Measurements from ENCODE around the gene HIPK1.

Gene HIPK1

DNA sequence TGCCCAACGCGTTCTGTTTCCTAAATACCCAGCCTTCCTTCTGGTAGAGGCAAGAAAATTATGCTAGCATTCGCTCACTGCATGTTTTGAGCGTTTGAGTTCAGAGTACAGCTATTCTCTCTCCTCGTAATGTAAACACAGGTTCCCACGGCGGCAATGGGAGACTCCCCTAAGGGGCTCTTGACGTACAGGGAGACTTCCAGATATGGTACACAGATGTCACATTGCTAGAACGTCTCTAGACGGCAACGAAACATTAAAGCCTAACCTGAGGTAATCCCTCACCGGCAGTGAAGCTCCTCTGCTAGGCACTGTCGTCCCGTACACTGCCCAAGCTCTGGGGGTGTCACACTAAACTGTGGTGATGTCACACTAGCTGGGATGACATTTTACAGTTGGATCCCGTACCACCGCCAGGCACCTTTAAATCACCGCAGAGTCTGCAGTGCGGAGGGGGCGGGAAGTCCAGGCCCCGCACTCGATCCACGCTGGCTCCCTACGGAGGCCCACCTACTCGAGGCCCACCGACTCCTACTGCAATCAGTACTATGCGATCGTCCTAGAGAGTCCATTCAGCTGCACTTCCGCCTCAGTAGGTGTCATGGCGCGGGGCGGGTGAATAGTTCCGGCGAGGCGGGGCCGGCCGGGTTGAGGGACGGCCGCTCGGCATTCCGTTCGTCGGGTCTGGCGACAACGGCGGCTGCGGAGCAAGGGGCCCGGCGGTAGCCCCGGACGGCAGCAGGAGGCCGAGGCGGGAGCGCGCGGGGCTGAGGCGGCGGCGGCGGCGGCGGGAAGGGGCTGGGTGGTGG, at the start of gene HIPK1:
TSS of gene HIPK1 (plus strand) at position 384 of the 809 bp plus-strand sequence.
- peak; percentile 36 for FAIRE-seq

DNA sequence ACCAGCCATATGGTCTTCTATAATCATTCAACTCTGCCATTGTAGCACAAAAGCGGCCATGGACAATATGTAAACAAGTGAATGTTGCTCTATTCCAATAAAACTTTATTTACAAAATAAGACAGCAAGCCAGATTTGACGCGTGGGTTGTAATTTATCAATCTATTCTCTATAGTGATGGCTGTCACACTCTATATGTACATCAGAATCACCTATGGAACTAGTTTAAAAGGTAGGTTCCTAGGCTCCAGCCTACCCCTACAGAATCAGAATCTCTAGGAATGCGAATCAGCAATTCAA, 49.4 kb upstream of the HIPK1 start:
- FAIRE-seq (no peak), DNase-seq (ENCODE audit: insufficient read length, low spot score) (no peak)
- no peak for TF ChIP-seq POLR2A (IDR thresholded peaks at IDR 0.05; ENCODE audit: low read depth, low read length)

More for the DNA sequence above, at the start of gene HIPK1:
- TF ChIP-seq POLR2A (IDR thresholded peaks at IDR 0.05; ENCODE audit: low read depth, low read length), result peak; percentile 70
- DNase-seq (ENCODE audit: insufficient read length, low spot score), result peak; percentile 69

DNA sequence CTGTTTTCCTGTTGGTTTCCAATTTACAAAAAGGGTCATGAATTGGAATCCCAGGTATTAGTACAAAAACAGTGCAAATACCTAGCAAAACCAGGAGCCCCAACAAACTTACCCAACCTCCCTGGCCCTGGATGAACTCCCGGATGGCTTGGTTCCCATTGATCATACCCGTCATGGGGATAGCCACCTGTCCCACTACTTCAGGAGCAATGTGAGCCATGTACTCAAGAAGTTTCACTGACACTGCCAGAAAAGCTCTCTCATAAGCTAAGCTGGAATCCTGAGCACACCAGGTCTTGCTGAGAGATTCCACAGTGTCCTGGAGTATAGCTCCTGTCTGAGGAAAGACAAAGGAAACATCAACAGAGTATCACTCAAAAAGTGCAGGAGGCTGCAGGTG, 47.5 kb upstream of the HIPK1 start:
- FAIRE-seq, result no peak
- no peak for DNase-seq (ENCODE audit: insufficient read length, low spot score)
- no peak for TF ChIP-seq POLR2A (IDR thresholded peaks at IDR 0.05; ENCODE audit: low read depth, low read length)

DNA sequence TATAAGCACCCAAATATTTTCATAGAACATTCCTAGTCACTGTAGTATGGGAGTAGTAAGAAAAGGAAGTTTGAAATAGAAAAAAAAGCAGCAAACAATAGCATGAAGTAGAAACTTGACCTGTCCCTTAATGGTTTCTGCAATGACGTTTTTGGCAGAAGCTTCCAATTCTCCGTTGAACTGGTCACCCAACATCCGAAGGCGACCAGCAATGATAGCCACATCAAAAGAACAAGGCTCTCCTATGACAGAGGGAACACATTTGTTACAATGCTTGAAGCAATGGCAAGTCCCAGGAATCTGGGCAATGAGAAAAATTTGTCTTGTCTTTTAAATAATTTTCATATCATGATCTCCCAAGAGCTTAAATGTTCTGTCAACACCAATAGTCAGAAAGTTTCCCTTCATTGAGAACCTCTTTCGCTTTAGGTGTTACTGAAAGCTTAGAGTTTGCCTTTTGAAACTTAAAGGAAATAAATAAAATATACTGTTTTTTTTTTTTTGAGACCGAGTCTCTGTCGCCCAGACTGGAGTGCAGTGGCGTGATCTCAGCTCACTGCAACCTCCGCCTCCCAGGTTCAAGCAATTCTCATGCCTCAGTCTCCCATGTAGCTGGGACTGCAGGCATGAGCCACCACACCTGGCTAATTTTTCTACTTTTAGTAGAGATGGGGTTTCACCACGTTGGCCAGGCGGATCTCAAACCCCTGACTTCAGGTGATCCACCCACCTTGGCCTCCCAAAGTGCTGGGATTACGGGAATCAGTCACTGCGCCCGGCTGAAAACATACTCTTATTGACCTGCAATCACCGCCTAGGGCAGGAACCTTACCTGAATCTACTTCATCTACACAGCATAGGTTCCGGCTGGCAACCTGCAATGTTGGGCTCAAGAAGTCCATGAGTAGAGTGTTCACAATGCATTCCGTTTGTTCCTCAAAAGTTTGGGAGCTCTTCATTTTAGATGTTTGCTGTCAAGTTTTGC, 42.4 kb upstream of the HIPK1 start:
- no peak for TF ChIP-seq POLR2A (IDR thresholded peaks at IDR 0.05; ENCODE audit: low read depth, low read length)
- FAIRE-seq (no peak), DNase-seq (ENCODE audit: insufficient read length, low spot score) (no peak)

DNA sequence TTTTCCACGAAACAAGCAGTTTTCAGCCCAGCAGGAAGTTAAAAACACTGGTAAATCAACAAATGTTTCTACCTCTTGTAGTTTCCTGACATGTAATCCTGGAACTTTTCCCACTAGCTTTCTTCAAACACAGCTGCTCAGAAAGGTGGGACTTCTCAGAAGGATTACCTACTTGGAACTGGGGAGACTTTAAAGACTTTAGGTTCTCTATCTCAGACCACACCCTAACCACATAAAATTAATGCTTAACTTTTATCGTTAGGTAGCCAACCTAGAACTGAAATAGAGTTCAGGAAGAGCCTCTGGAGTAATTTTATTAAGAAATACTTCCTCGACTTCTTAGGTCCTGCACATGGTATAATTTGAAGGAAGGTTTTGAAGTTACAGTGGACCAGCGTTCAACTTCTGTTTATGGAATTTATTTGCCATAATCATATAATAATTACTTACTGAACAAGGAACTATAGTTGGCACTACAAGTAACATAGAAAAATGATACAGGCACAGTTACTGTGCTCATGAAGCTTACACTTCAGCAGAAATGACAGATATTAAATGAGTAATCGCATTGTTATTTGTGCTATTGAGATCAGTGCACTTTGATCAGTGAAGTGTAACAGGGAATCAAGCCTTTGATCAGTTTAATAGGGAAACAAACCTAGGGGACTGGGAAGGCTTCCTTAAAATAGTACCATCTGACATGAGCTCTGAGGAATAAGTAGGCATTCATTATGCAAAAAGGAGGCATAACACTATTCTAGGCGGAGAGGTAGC, 41.5 kb upstream of the HIPK1 start, which contains the start of gene BCL2L15:
TSS of gene BCL2L15 (minus strand) at position 180 of the 774 bp plus-strand sequence. CDS start 206 bp downstream, outside the sequence.
- no peak for FAIRE-seq
- no peak for DNase-seq (ENCODE audit: insufficient read length, low spot score)
- TF ChIP-seq POLR2A (IDR thresholded peaks at IDR 0.05; ENCODE audit: low read depth, low read length), result no peak

DNA sequence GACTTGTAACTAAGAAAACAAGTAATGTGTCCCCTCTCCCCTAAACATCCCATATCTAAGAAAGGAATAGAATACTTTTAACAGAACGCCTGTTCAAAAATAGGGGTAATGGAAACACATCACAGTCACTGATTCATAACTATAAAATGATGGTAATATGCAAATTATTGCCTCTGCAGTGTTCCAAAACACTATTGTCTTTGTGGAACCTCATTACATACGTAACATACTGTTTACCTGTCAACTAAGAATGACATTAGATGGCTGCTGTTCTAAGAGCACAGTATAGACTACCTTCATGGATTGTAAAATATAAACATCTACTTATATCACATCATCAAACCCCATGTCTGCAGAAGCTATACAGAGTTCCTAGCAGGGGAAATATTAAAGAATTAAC, 38.3 kb upstream of the HIPK1 start:
- DNase-seq (ENCODE audit: insufficient read length, low spot score) (no peak), FAIRE-seq (no peak)
- TF ChIP-seq POLR2A (IDR thresholded peaks at IDR 0.05; ENCODE audit: low read depth, low read length), result no peak

DNA sequence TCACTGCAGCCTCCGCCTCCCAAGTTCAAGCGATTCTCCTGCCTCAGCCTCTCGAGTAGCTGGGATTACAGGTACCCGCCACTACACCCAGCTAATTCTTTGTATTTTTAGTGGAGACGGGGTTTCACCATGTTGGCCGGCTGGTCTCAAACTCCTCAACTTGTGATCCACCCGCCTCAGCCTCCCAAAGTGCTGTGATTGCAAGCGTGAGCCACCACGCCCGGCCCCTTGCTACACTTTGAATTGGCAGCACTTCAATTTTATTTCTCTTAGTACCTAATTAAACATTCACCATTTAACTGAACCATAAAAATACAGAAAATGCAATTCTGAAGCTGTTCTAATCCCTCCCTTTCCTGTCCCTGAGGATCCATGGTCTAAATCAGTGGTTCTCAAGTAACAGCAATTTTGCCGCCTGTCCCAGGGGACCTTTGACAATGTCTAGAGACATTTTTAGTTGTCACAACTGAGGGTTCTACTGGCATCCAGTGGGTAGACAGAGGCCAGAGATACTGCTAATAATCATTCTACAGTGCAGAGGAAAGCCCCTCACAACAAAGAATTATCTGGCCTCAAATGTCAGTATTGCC, 37.4 kb upstream of the HIPK1 start:
- DNase-seq (ENCODE audit: insufficient read length, low spot score), result no peak
- TF ChIP-seq POLR2A (IDR thresholded peaks at IDR 0.05; ENCODE audit: low read depth, low read length), result no peak
- no peak for FAIRE-seq

DNA sequence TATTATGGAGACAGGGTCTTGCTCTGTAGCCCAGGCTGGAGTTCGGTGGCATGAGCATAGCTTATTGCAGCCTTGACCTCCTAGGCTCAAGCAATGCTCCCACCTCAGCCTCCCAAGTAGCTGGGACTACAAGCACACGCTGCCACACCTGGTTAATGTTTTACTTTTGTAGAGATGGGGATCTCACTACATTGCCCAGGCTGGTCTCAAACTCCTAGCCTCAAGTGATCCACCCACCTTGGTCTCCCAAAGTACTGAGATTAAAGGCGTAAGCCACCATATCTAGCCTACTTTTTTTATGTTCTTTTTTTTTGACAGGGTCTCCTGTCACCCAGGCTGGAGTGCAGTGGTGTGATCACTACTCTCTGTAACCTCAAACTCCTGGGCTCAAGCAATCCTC, 35.9 kb upstream of the HIPK1 start:
- no peak for FAIRE-seq
- DNase-seq (ENCODE audit: insufficient read length, low spot score), result no peak
- TF ChIP-seq POLR2A (IDR thresholded peaks at IDR 0.05; ENCODE audit: low read depth, low read length), result no peak

DNA sequence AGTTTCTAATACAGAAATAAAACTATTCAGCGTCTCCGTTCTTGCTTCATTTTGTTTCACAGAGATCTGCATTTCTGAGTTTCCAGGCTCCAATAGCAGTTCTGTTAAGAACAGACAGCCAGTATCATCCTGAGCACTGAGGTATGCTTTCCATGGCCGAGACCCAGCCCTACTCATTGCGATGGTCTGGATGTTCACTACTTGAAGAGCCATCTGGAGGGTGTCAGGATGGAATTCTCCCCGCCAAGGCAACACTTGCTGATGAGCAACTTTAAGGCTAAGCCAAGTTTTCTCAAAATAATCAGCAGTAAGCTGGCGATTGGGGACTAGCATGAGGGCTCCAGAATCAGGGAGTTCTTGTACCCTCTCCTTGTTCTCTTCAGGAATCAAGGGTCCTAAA, 34.0 kb upstream of the HIPK1 start:
- TF ChIP-seq POLR2A (IDR thresholded peaks at IDR 0.05; ENCODE audit: low read depth, low read length), result no peak
- no peak for FAIRE-seq
- no peak for DNase-seq (ENCODE audit: insufficient read length, low spot score)

DNA sequence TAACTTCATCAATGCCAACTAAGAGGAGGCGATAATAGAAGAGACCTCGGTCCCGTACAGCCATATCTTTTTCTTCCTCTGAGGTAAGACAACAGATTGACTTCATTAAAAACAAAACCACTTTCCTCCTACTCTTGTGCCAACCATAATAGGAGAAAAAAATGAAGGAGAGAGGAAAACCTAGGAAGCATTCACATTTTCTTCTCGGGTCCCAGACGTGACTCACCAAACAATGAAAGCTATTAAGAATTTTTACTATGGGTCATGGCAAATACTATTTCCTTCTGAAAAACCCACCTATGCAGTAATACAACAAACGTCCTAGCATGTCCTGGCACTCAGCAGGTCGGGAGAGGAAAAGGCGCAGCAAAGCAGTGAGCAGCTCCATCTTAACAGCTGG, 33.2 kb upstream of the HIPK1 start:
- no peak for DNase-seq (ENCODE audit: insufficient read length, low spot score)
- no peak for FAIRE-seq
- no peak for TF ChIP-seq POLR2A (IDR thresholded peaks at IDR 0.05; ENCODE audit: low read depth, low read length)

DNA sequence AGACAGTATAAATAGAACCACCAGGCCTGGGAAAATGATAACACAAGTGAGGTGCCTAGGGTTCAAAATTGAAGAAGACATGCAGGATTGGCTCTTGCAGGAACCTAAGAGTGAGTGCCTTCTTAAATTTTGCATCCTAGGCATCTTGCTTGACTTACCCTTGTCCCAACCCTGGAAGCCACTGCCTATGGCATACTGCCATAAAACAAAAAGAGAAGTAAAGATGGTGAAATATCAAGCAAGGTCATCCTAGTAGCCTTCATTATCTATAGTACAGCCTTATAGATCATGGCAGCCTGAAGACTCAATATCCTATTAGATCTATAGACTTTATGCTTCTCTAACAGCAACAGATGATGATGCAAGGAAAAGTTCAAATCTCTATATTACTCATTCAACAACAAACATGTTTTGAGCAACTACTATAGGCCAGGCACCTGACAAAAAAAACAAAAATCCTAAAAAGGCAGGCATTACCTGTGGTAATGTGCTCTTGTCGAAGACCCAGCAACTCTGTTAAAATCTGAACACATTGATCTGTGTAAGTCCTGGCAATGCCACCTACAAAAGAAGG, 30.8 kb upstream of the HIPK1 start:
- DNase-seq (ENCODE audit: insufficient read length, low spot score) (no peak), FAIRE-seq (no peak)
- no peak for TF ChIP-seq POLR2A (IDR thresholded peaks at IDR 0.05; ENCODE audit: low read depth, low read length)

DNA sequence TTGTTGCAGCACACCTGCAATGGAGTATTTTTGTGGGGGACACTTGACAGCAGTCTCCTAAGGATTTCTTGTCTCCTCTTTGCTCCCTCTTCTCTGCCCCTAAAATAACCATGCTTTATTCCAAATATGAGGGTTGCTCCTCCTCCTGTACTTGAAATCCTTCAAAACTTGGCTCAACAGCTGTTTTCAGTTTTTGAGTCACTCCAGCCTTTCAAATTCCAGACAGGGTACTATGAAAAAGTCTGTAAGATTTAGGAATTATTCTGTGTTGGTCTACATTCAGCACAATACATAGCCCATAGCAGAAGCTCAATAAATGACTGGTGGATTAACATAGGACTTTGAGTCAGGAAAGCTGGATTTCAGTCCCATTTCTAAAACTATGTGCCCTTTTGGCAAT, 30.0 kb upstream of the HIPK1 start:
- FAIRE-seq, result no peak
- TF ChIP-seq POLR2A (IDR thresholded peaks at IDR 0.05; ENCODE audit: low read depth, low read length), result no peak
- no peak for DNase-seq (ENCODE audit: insufficient read length, low spot score)

DNA sequence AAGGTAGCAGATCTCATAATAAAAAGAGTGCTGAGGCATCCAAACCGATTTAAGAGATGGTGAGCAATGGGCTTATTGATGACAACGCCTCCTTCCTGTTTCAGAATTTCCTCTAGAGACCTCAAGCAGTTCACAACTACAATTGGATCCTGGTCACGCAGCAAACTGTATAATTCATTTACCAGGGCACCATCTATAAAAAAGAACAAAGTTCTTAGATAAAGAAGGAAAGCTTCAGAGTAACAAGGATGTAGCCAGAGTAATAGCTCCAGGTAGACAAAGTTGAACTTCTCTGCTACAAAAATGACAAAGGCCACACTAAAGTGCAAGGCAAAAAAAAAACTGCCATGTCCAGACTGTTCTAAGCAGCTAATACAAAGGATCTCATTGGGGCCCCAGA, 27.9 kb upstream of the HIPK1 start:
- no peak for TF ChIP-seq POLR2A (IDR thresholded peaks at IDR 0.05; ENCODE audit: low read depth, low read length)
- DNase-seq (ENCODE audit: insufficient read length, low spot score) (no peak), FAIRE-seq (no peak)
